ENCODE results near the gene MAP2K5. TPM values are rescaled to one million over a fixed set of nuclear protein-coding genes. Genes with fewer than 3 reads are reported as not detected.

Gene MAP2K5
- total RNA-seq, 1 experiment from 2014 or later, result 15.0 TPM

DNA sequence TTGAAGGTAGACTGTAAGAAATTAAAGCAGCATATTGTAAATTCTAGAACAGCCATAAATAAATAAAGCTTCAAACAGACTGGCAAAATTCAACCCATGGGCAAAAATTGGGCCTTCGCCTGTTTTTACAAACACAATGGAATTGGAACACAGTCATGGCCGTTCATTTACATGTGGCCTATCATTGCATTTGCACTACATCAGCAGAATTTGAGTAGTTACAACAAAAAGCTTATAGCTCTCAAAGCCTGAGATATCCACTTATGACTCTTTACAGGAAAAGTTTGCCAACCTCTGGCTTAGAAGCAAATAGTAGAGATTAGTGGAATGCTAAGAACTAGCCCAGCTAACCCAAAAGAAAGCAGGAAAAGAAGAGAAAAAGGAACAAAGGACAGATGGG, 143.2 kb downstream of the MAP2K5 start:
- Mint-ChIP-seq H3K4me1 (0 out of 4 replicates have a peak, but pooled peaks cover 0 to 2% of the 10 kb centered on the region in 2 experiments), H3K27me3 (ENCODE audit: low read depth) (no peaks in the 10 kb centered on the region), H3K9me3 (peaks cover 33 to 34% of the 10 kb centered on the region in 2 experiments), H3K27ac (no peak overlapping the region), H3K4me3 (no peak overlapping the region), H3K36me3 (ENCODE audit: insufficient read depth in 1 of 3, low read depth in 3 of 3) (peaks cover 12 to 30% (median 23%) of the 10 kb centered on the region in 3 experiments)
- Histone ChIP-seq H2BK120ac (ENCODE audit: low read depth, low read length, poor library complexity, severe bottlenecking) (no peak overlapping the region), H3K4me2 (ENCODE audit: insufficient read depth, insufficient read length, low read length) (no peak overlapping the region), H3K79me1 (ENCODE audit: insufficient read depth, low read depth, low read length, poor library complexity, severe bottlenecking) (no peaks in the 10 kb centered on the region), H3T11ph (ENCODE audit: low read length) (no peak overlapping the region), H3K9ac (ENCODE audit: extremely low read depth, insufficient read length, low read length) (no peak overlapping the region), H3K23ac (ENCODE audit: insufficient read length, low read depth, low read length) (no peak overlapping the region), H3K27ac (ENCODE audit: insufficient read length, low read depth, low read length) (no peak overlapping the region), H3K9me3 (ENCODE audit: control insufficient read depth, low read depth, low read length) (no peaks in the 10 kb centered on the region), H4K91ac (ENCODE audit: insufficient read length, low read depth, low read length) (no peak overlapping the region), H3K27me3 (ENCODE audit: insufficient read depth, low read length) (no peaks in the 10 kb centered on the region), H2BK15ac (ENCODE audit: low read depth, low read length) (no peak overlapping the region), H2BK12ac (ENCODE audit: insufficient read length, low read depth, low read length) (no peak overlapping the region), H2BK20ac (ENCODE audit: low read depth, low read length, poor library complexity, severe bottlenecking) (no peak overlapping the region), H3K18ac (ENCODE audit: insufficient read length, low read depth, low read length) (no peak overlapping the region), H3K23me2 (ENCODE audit: insufficient read length, low read depth, low read length, poor library complexity, severe bottlenecking) (no peaks in the 10 kb centered on the region), H4K8ac (replicated peaks; ENCODE audit: insufficient read length, low read depth, low read length) (no peak overlapping the region), H2AK5ac (ENCODE audit: insufficient read length, low read length) (no peak overlapping the region), H3K79me2 (ENCODE audit: insufficient read depth, low read length) (no peaks in the 10 kb centered on the region), H3K4ac (ENCODE audit: low read depth, low read length) (no peak overlapping the region), H3K4me1 (ENCODE audit: insufficient read depth, low read length) (no peaks in the 10 kb centered on the region), H4K20me1 (ENCODE audit: control insufficient read depth, insufficient read depth, insufficient read length) (no peaks in the 10 kb centered on the region), H2AFZ (ENCODE audit: low read length) (no peak overlapping the region), H3K56ac (ENCODE audit: insufficient read length, low read depth, low read length) (no peak overlapping the region), H2BK5ac (ENCODE audit: insufficient read length, low read length) (no peak overlapping the region), H3K14ac (ENCODE audit: insufficient read depth, low read length) (no peak overlapping the region), H4K5ac (ENCODE audit: insufficient read length, low read depth, low read length) (no peak overlapping the region)
- WGBS (ENCODE audit: extremely low coverage, insufficient read length, low lambda C conversion rate), result no CpG with 5 or more reads among the region's 2 CpGs
- DNase-seq, result no peak
- TF ChIP-seq, protein P1, sequence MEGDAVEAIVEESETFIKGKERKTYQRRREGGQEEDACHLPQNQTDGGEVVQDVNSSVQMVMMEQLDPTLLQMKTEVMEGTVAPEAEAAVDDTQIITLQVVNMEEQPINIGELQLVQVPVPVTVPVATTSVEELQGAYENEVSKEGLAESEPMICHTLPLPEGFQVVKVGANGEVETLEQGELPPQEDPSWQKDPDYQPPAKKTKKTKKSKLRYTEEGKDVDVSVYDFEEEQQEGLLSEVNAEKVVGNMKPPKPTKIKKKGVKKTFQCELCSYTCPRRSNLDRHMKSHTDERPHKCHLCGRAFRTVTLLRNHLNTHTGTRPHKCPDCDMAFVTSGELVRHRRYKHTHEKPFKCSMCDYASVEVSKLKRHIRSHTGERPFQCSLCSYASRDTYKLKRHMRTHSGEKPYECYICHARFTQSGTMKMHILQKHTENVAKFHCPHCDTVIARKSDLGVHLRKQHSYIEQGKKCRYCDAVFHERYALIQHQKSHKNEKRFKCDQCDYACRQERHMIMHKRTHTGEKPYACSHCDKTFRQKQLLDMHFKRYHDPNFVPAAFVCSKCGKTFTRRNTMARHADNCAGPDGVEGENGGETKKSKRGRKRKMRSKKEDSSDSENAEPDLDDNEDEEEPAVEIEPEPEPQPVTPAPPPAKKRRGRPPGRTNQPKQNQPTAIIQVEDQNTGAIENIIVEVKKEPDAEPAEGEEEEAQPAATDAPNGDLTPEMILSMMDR (conservative IDR thresholded peaks at IDR 0.05), result no peak
